MM.1S (cell line): ENCODE results near the gene SFXN5.
A peak's percentile ranks its signal among the peaks of the same experiment; 100 is the strongest.
"Not testable (repeated sequence)": the region's sequence is repeated elsewhere in the genome, so short reads cannot be mapped to it uniquely, and the experiment has no call there.

Experiments used
- DNase-seq: peaks from one replicate; pipeline ENCODE4 v3.0.0-alpha.2; 2015
- H2AFZ ChIP-seq: fragments of 300-600 bp; sonication (generic); 2 replicates; pipeline ENCODE4 v1.6.0; 2016; ENCODE audit warnings: antibody characterized with exemption, low read length
- H3F3A ChIP-seq: fragments of 300-600 bp; sonication (generic); 2 replicates; pipeline ENCODE4 v1.6.1; 2016; ENCODE audit warnings: mild to moderate bottlenecking, antibody characterized with exemption, low read length, moderate library complexity, mixed read lengths; ENCODE audit not compliant: insufficient read depth
- H3K27ac ChIP-seq: fragments of 300-600 bp; sonication (generic); 2 replicates; pipeline ENCODE4 v1.5.1; 2016; ENCODE audit warnings: mild to moderate bottlenecking, low read length
- H3K27me3 ChIP-seq: fragments of 300-600 bp; sonication (generic); replicated peaks from 2 replicates; pipeline ENCODE4 v1.6.0; 2016; ENCODE audit warnings: low read length; ENCODE audit not compliant: insufficient read depth
- H3K36me3 ChIP-seq: fragments of 300-600 bp; sonication (generic); replicated peaks from 2 replicates; pipeline ENCODE4 v1.6.1; 2016; ENCODE audit warnings: mild to moderate bottlenecking, low read length, mixed read lengths; ENCODE audit not compliant: insufficient read depth
- H3K4me1 ChIP-seq: fragments of 300-600 bp; sonication (generic); 2 replicates; pipeline ENCODE4 v1.6.1; 2016; ENCODE audit warnings: low read length, mixed read lengths
- H3K4me2 ChIP-seq: fragments of 300-600 bp; sonication (generic); 2 replicates; pipeline ENCODE4 v1.6.0; 2016; ENCODE audit warnings: low read depth, low read length
- H3K4me3 ChIP-seq: fragments of 300-600 bp; sonication (generic); 2 replicates; pipeline ENCODE4 v1.5.1; 2016; ENCODE audit warnings: low read length, mixed read lengths
- H3K79me2 ChIP-seq: fragments of 300-600 bp; sonication (generic); 2 replicates; pipeline ENCODE4 v1.6.1; 2016; ENCODE audit warnings: mixed run types, low read length, mixed read lengths
- H3K9ac ChIP-seq: fragments of 300-600 bp; sonication (generic); 2 replicates; pipeline ENCODE4 v1.6.1; 2016; ENCODE audit warnings: low read length, mixed read lengths
- H3K9me2 ChIP-seq: fragments of 300-600 bp; sonication (generic); replicated peaks from 2 replicates; pipeline ENCODE4 v1.6.1; 2016; ENCODE audit warnings: mild to moderate bottlenecking, low read length, mixed read lengths; ENCODE audit not compliant: insufficient read depth
- H3K9me3 ChIP-seq: fragments of 300-600 bp; sonication (generic); replicated peaks from 2 replicates; pipeline ENCODE4 v1.6.1; 2016; ENCODE audit warnings: mild to moderate bottlenecking, low read length, mixed read lengths; ENCODE audit not compliant: insufficient read depth
- H4K20me1 ChIP-seq: fragments of 300-600 bp; sonication (generic); 2 replicates; pipeline ENCODE4 v1.6.1; 2016; ENCODE audit warnings: mild to moderate bottlenecking, low read length, moderate library complexity, mixed read lengths; ENCODE audit not compliant: insufficient read depth
- CTCF ChIP-seq: fragments of 300-600 bp; sonication (generic); IDR thresholded peaks from 2 replicates; pipeline ENCODE4 v1.5.1; 2016; ENCODE audit warnings: antibody characterized with exemption, low read length, mixed read lengths
- EZH2 ChIP-seq: fragments of 300-600 bp; sonication (generic); optimal IDR thresholded peaks from 2 replicates; pipeline ENCODE3; 2017; ENCODE audit warnings: low read depth, mild to moderate bottlenecking, antibody characterized with exemption, low read length, mixed read lengths
- EZH2phosphoT487 ChIP-seq: fragments of 300-600 bp; sonication (generic); IDR thresholded peaks from 2 replicates; pipeline ENCODE4 v1.6.1; 2018; ENCODE audit warnings: antibody characterized with exemption, low read length

Gene SFXN5

GRCh38 chr2:73071360-73072128 is at the start of gene SFXN5:
Gene SFXN5 (minus strand): TSS chr2:73071712. CDS start chr2:73071705, 7 bp downstream.
- Histone ChIP-seq H3K27me3 (no peaks in the 10 kb centered on the region), H3K36me3 (no peaks in the 10 kb centered on the region), H4K20me1 (no peaks in the 10 kb centered on the region), H3K4me2 (peak within 1 kb of the TSS; percentile 90), H3K9ac (peak within 1 kb of the TSS; percentile 92), H3K9me2 (no peaks in the 10 kb centered on the region), H3K27ac (peak within 1 kb of the TSS; percentile 62; the same call in 1 of the 2 replicates), H3K4me1 (peaks cover 6% of the 10 kb centered on the region; the same call in 1 of the 2 replicates), H3K9me3 (no peaks in the 10 kb centered on the region), H2AFZ (peak within 1 kb of the TSS; percentile 91), H3K79me2 (peaks cover 40% of the 10 kb centered on the region), H3F3A (0 out of 2 replicates have a peak, but pooled peaks cover 5% of the 10 kb centered on the region), H3K4me3 (peak within 1 kb of the TSS; percentile 94)
- TF ChIP-seq CTCF, result no peak
- no peak for TF ChIP-seq EZH2phosphoT487
- TF ChIP-seq EZH2, result no peak
- DNase-seq, result peak; percentile 95

- not testable (repeated sequence) for DNase-seq, H3K27me3 ChIP-seq, H3K79me2 ChIP-seq, H3K9ac ChIP-seq, H4K20me1 ChIP-seq, H3K4me1 ChIP-seq, H3K4me2 ChIP-seq, H3K9me3 ChIP-seq, H2AFZ ChIP-seq, H3K27ac ChIP-seq, H3K4me3 ChIP-seq, H3K9me2 ChIP-seq, H3F3A ChIP-seq, H3K36me3 ChIP-seq
Measured at GRCh38 chr2:73119611-73120239, 48.2 kb upstream of the SFXN5 start.

- Histone ChIP-seq H2AFZ (no peak overlapping the region), H3K4me1 (no peaks in the 10 kb centered on the region), H3K9ac (no peak overlapping the region), H3K36me3 (no peaks in the 10 kb centered on the region), H3K4me2 (no peak overlapping the region), H3K9me2 (no peaks in the 10 kb centered on the region), H3K27ac (no peak overlapping the region), H4K20me1 (no peaks in the 10 kb centered on the region), H3K27me3 (no peaks in the 10 kb centered on the region), H3K4me3 (no peak overlapping the region), H3K9me3 (no peaks in the 10 kb centered on the region), H3K79me2 (no peaks in the 10 kb centered on the region), H3F3A (peaks cover 11% of the 10 kb centered on the region)
- DNase-seq, result no peak
- TF ChIP-seq EZH2, result no peak
- TF ChIP-seq EZH2phosphoT487, result no peak
- TF ChIP-seq CTCF, result no peak
Measured at GRCh38 chr2:73117441-73117840, 45.9 kb upstream of the SFXN5 start.
